Panc1 (cell line): Measurements from ENCODE around the gene VOPP1. TPM values are rescaled to one million over a fixed set of nuclear protein-coding genes. Genes with fewer than 3 reads are reported as not detected.

ENCODE experiments used
- ATAC-seq: fragments of 200-7000 bp; cut with Tn5 transposase; 2 replicates; pipeline ENCODE4 v1.9.1; 2020; ENCODE audit warnings: mild to moderate bottlenecking, moderate library complexity
- BruUV-seq: library from RNA; stranded (reverse); fragments of 400-500 nt; replicated peaks from 2 replicates; lab custom pipeline; 2021; lab: Mats Ljungman, UMichigan
- CTCF ChIA-PET: fragments of 300-600 bp; sonication (Branson Sonifier 250); formaldehyde crosslinking; loops from one replicate; lab custom pipeline; 2022; ENCODE audit warnings: antibody characterized with exemption; lab: Charles Lee
- POLR2A ChIA-PET: fragments of 300-600 bp; sonication (Branson Sonifier 250); formaldehyde crosslinking; loops from one replicate; lab custom pipeline; 2022; ENCODE audit warnings: antibody characterized with exemption; lab: Charles Lee
- DNase-seq: peaks from one replicate; pipeline ENCODE4 v3.0.0-alpha.2; 2010; ENCODE audit warnings: low read depth, low spot score
- H3K27ac ChIP-seq: 2 replicates; pipeline ENCODE4 v1.5.1; 2011; ENCODE audit warnings: mild to moderate bottlenecking, low read length, inconsistent platforms
- H3K27me3 ChIP-seq: fragments of 200-500 bp; sonication (Bioruptor generic); 2 replicates; pipeline ENCODE4 v1.6.0; 2014; ENCODE audit warnings: low read length, inconsistent platforms; ENCODE audit not compliant: control insufficient read depth, insufficient read depth
- H3K36me3 ChIP-seq: fragments of 200-500 bp; sonication (Bioruptor generic); 2 replicates; pipeline ENCODE4 v1.5.1; 2014; ENCODE audit warnings: inconsistent platforms, mild to moderate bottlenecking, low read length, moderate library complexity; ENCODE audit not compliant: control insufficient read depth, insufficient read depth
- H3K4me1 ChIP-seq: 2 replicates; pipeline ENCODE4 v1.5.1; 2011; ENCODE audit warnings: inconsistent platforms, mild to moderate bottlenecking, low read length, moderate library complexity; ENCODE audit not compliant: control insufficient read depth, insufficient read depth
- H3K4me3 ChIP-seq, 2 experiments: 2 replicates each; pipeline ENCODE4 v1.5.1; 2011 to 2012; ENCODE audit warnings: low read depth in 2 of 2, low read length in 2 of 2, mild to moderate bottlenecking in 2 of 2, inconsistent platforms in 1 of 2, moderate library complexity in 1 of 2
- H3K9me3 ChIP-seq: fragments of 200-500 bp; sonication (Bioruptor generic); 2 replicates; pipeline ENCODE4 v1.5.1; 2014; ENCODE audit warnings: low read depth, mild to moderate bottlenecking, inconsistent platforms, low read length, moderate library complexity; ENCODE audit not compliant: control insufficient read depth, insufficient read depth
- POLR2AphosphoS5 ChIP-seq: IDR thresholded peaks from 2 replicates; pipeline ENCODE4 v1.6.1; 2012; ENCODE audit warnings: mild to moderate bottlenecking, low read depth, low read length, moderate library complexity
- SIN3A ChIP-seq: IDR thresholded peaks from 2 replicates; pipeline ENCODE4 v1.6.1; 2012; ENCODE audit warnings: low read depth, mild to moderate bottlenecking, low read length, moderate library complexity, borderline replicate concordance; ENCODE audit not compliant: insufficient read depth
- TCF7L2 ChIP-seq: IDR thresholded peaks from 2 replicates; pipeline ENCODE4 v1.6.1; 2011; ENCODE audit warnings: mild to moderate bottlenecking, low read depth, low read length, inconsistent platforms
- in situ Hi-C: cut with HindIII; loops from 2 replicates; pipeline ENCODE4 v1.10.0; 2016; ENCODE audit warnings: low sequenced_read_pairs, low pct_unique_long_range_greater_than_20kb
- intact Hi-C: fragments of 100-400 bp; cut with micrococcal nuclease; formaldehyde crosslinking; loops from one replicate; pipeline ENCODE4 v1.10.0; 2022; ENCODE audit not compliant: unreplicated experiment
- total RNA-seq: library from RNA; stranded (reverse); gene quantifications from one replicate; pipeline ENCODE4 v1.2.1, GENCODE V29; 2021; ENCODE audit not compliant: unreplicated experiment
- TF ChIP-seq, protein P1 (sequence below): fragments of 450-650 bp; IDR thresholded peaks from 2 replicates; pipeline ENCODE4 v1.5.1; 2017; ENCODE audit warnings: mild to moderate bottlenecking
- TF ChIP-seq, protein P2 (sequence below), 2 experiments: IDR thresholded peaks; 2 replicates each; pipeline ENCODE4 v1.6.1; 2011 to 2012; ENCODE audit warnings: low read depth in 2 of 2, control low read depth in 1 of 2, low read length in 1 of 2, mild to moderate bottlenecking in 1 of 2, moderate library complexity in 1 of 2; ENCODE audit not compliant: insufficient read depth in 1 of 2

VOPP1 gene
- total RNA-seq, 1 experiment from 2014 or later: 131 TPM

DNA sequence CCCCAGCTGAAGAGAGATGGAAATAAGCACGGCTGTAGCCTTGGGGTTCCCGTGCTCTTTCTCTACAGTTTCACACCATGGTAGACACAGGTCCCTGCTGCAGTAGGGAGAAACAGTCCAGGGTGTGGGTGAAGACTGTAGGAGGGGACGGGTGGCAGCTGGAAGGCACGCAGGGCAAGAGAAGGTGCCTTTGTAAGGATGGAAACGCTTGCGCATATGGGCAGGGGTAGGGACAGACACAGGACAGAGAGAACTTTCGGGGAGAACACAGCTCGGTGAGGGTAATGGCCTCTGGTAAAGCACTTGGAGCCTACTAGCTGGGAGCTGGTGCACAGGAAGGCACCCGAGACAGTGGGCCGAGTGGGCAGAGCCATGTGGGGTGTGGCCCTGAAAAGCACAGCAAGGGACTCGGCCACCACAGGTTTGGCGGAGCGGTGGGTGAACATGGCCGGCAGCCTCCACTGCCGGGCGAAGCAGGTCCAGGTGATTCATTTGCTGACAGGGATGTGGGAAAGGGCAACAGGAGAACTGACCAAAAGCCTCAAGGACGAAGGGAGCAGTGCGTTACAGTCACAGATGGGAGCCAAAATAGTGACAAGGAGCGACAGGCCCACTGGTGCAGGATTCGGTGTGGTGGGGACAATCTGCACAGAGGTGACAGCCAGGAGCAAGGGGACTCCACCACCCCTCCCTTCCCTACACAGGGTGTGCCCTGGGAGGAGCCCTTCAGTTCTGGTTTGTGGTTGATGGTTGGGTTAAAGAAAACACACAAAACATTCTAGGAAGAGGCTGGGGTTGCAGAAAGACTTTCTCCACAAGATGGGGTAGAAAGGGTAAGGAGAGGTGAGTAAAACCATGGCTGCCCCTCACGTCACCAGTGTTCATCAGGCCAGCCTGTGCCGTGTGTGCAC, 97.1 kb downstream of the VOPP1 start:
- Histone ChIP-seq H3K27me3 (no peaks in the 10 kb centered on the region), H3K9me3 (no peaks in the 10 kb centered on the region), H3K27ac (no peak overlapping the region), H3K4me3 (no peak overlapping the region), H3K36me3 (no peaks in the 10 kb centered on the region), H3K4me1 (no peaks in the 10 kb centered on the region)
- ChIA-PET CTCF (no interaction called here), POLR2A (no interaction called here)
- DNase-seq (no peak), ATAC-seq (no peak)
- TF ChIP-seq, protein P1, sequence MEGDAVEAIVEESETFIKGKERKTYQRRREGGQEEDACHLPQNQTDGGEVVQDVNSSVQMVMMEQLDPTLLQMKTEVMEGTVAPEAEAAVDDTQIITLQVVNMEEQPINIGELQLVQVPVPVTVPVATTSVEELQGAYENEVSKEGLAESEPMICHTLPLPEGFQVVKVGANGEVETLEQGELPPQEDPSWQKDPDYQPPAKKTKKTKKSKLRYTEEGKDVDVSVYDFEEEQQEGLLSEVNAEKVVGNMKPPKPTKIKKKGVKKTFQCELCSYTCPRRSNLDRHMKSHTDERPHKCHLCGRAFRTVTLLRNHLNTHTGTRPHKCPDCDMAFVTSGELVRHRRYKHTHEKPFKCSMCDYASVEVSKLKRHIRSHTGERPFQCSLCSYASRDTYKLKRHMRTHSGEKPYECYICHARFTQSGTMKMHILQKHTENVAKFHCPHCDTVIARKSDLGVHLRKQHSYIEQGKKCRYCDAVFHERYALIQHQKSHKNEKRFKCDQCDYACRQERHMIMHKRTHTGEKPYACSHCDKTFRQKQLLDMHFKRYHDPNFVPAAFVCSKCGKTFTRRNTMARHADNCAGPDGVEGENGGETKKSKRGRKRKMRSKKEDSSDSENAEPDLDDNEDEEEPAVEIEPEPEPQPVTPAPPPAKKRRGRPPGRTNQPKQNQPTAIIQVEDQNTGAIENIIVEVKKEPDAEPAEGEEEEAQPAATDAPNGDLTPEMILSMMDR: no peak
- TF ChIP-seq POLR2AphosphoS5 (no peak), SIN3A (no peak), TCF7L2 (no peak)
- TF ChIP-seq, protein P2, sequence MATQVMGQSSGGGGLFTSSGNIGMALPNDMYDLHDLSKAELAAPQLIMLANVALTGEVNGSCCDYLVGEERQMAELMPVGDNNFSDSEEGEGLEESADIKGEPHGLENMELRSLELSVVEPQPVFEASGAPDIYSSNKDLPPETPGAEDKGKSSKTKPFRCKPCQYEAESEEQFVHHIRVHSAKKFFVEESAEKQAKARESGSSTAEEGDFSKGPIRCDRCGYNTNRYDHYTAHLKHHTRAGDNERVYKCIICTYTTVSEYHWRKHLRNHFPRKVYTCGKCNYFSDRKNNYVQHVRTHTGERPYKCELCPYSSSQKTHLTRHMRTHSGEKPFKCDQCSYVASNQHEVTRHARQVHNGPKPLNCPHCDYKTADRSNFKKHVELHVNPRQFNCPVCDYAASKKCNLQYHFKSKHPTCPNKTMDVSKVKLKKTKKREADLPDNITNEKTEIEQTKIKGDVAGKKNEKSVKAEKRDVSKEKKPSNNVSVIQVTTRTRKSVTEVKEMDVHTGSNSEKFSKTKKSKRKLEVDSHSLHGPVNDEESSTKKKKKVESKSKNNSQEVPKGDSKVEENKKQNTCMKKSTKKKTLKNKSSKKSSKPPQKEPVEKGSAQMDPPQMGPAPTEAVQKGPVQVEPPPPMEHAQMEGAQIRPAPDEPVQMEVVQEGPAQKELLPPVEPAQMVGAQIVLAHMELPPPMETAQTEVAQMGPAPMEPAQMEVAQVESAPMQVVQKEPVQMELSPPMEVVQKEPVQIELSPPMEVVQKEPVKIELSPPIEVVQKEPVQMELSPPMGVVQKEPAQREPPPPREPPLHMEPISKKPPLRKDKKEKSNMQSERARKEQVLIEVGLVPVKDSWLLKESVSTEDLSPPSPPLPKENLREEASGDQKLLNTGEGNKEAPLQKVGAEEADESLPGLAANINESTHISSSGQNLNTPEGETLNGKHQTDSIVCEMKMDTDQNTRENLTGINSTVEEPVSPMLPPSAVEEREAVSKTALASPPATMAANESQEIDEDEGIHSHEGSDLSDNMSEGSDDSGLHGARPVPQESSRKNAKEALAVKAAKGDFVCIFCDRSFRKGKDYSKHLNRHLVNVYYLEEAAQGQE (IDR thresholded peaks at IDR 0.05; ENCODE audit: insufficient read depth in 1 of 2, low read depth in 2 of 2, low read length in 1 of 2): no peak
- intact Hi-C loops: no loop called here
- no TSS peak for BruUV-seq
- in situ Hi-C loops: no loop called here

DNA sequence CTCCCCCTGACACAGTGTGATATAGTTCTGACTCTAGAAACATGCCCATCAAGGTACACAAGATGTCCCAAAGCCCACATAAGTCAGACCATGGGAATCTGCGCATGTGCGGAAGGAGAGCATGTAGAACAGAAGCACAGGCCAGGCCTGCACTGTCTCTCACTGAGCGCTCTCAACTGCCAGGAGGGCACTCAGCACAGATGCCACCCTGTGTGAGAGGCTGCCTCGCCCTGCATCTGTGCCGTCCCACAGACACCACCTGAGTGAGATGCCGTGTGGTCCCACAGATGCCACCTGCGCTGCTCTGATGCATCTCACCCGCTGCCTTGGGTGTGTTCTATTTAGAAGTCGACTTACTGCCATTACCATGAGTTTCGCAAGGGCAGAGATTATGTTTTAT, 98.4 kb downstream of the VOPP1 start:
- intact Hi-C loops: no loop called here
- ChIA-PET POLR2A (no interaction called here), CTCF (no interaction called here)
- no peak for DNase-seq
- in situ Hi-C loops: no loop called here
- Histone ChIP-seq H3K4me3 (no peak overlapping the region), H3K36me3 (no peaks in the 10 kb centered on the region), H3K9me3 (no peaks in the 10 kb centered on the region), H3K27me3 (no peaks in the 10 kb centered on the region), H3K27ac (no peak overlapping the region), H3K4me1 (no peaks in the 10 kb centered on the region)
- TF ChIP-seq POLR2AphosphoS5 (no peak), SIN3A (no peak), TCF7L2 (no peak)
- TF ChIP-seq, protein P1: no peak
- TF ChIP-seq, protein P2 (IDR thresholded peaks at IDR 0.05; ENCODE audit: insufficient read depth in 1 of 2, low read depth in 2 of 2, low read length in 1 of 2): no peak
- ATAC-seq: no peak
- BruUV-seq: no TSS peak
